Sigmoid colon (tissue), 4 donors: Measurements from ENCODE around the gene NIM1K.

Source experiments
- CTCF ChIP-seq, 4 experiments: fragments of 450-650 bp in 3 of 4; fragments of 200-600 bp in 1 of 4; IDR thresholded peaks; one replicate each; pipeline ENCODE4 v1.5.1; 2016 to 2019; ENCODE audit warnings: antibody characterized with exemption in 4 of 4, mild to moderate bottlenecking in 3 of 4, moderate library complexity in 2 of 4
- EP300 ChIP-seq, 4 donors: sonication (generic); formaldehyde crosslinking; IDR thresholded peaks; one replicate each; pipeline ENCODE4 v1.6.1; 2017; ENCODE audit warnings: antibody characterized with exemption in 4 of 4
- POLR2A ChIP-seq, 2 donors: fragments of 450-650 bp; IDR thresholded peaks; one replicate each; pipeline ENCODE4 v1.6.1; 2016; ENCODE audit warnings: antibody characterized with exemption in 2 of 2, mild to moderate bottlenecking in 2 of 2, moderate library complexity in 2 of 2
- POLR2AphosphoS5 ChIP-seq, 4 donors: sonication (generic); formaldehyde crosslinking; IDR thresholded peaks; one replicate each; pipeline ENCODE4 v1.6.1; 2017; ENCODE audit warnings: antibody characterized with exemption in 4 of 4

- TF ChIP-seq CTCF (IDR thresholded peaks at IDR 0.05) (no peak), EP300 (IDR thresholded peaks at IDR 0.05) (no peak), POLR2A (IDR thresholded peaks at IDR 0.05) (no peak), POLR2AphosphoS5 (IDR thresholded peaks at IDR 0.05) (no peak)
These were observed 24.9 kb downstream of the NIM1K start for GRCh38 chr5:43216941-43217340.
